ENCODE data around the gene CXCR2. TPM values are rescaled to one million over a fixed set of nuclear protein-coding genes. Genes with fewer than 3 reads are reported as not detected.

CXCR2 gene
- total RNA-seq, 2 donors from 2014 or later: 0.35 to 0.59 TPM

- no peaks in the 10 kb centered on the region for H3K27me3 ChIP-seq
- no peak overlapping the region for H3K4me3 ChIP-seq
- no peak overlapping the region for H3K27ac ChIP-seq
- TF ChIP-seq CTCF (IDR thresholded peaks at IDR 0.05): no peak
- no peaks in the 10 kb centered on the region for H3K9me3 ChIP-seq
- no peak for DNase-seq (ENCODE audit: low spot score)
- H3K4me1 ChIP-seq: no peaks in the 10 kb centered on the region
- H3K36me3 ChIP-seq: no peaks in the 10 kb centered on the region
These were observed 11.7 kb downstream of the CXCR2 start for GRCh38 chr2:218137514-218137913.

GRCh38 chr2:218138047-218138446, 12.2 kb downstream of the CXCR2 start:
- DNase-seq (ENCODE audit: low spot score): no peak
- no peaks in the 10 kb centered on the region for H3K9me3 ChIP-seq
- no peaks in the 10 kb centered on the region for H3K36me3 ChIP-seq
- H3K27ac ChIP-seq: no peak overlapping the region
- TF ChIP-seq CTCF (IDR thresholded peaks at IDR 0.05): no peak
- H3K27me3 ChIP-seq: no peaks in the 10 kb centered on the region
- no peak overlapping the region for H3K4me3 ChIP-seq
- H3K4me1 ChIP-seq: no peaks in the 10 kb centered on the region

DNA sequence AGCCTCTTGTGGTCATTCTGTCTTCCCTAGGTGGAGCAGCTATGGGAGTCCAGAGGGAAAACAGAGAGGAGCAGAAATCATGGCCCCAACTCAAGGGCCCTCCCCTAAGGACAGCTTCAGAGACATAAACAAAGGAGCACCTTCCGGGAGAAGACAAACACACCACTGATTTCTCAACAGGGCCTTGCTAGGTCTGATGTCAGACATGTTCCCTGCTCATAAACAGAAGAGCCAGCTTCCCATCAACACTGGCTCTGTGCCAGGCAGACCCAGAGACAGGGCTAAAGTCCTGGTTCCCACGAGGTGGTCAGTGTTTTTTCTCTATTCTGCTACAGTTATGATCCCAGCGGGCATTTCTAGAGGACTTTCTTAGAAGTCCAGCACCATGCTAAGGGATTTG, 19.3 kb downstream of the CXCR2 start:
- no peak for DNase-seq (ENCODE audit: low spot score)
- H3K27me3 ChIP-seq: no peaks in the 10 kb centered on the region
- H3K4me3 ChIP-seq: no peak overlapping the region
- no peaks in the 10 kb centered on the region for H3K36me3 ChIP-seq
- no peaks in the 10 kb centered on the region for H3K4me1 ChIP-seq
- H3K27ac ChIP-seq: no peak overlapping the region
- TF ChIP-seq CTCF (IDR thresholded peaks at IDR 0.05): no peak
- H3K9me3 ChIP-seq: no peaks in the 10 kb centered on the region

- no peaks in the 10 kb centered on the region for H3K36me3 ChIP-seq
- no peaks in the 10 kb centered on the region for H3K9me3 ChIP-seq
- H3K27ac ChIP-seq: no peak overlapping the region
- no peak for TF ChIP-seq CTCF (IDR thresholded peaks at IDR 0.05)
- no peak overlapping the region for H3K4me3 ChIP-seq
- no peak for DNase-seq (ENCODE audit: low spot score)
- no peaks in the 10 kb centered on the region for H3K4me1 ChIP-seq
- no peaks in the 10 kb centered on the region for H3K27me3 ChIP-seq
These were observed 20.2 kb downstream of the CXCR2 start for GRCh38 chr2:218146056-218146455.

DNA sequence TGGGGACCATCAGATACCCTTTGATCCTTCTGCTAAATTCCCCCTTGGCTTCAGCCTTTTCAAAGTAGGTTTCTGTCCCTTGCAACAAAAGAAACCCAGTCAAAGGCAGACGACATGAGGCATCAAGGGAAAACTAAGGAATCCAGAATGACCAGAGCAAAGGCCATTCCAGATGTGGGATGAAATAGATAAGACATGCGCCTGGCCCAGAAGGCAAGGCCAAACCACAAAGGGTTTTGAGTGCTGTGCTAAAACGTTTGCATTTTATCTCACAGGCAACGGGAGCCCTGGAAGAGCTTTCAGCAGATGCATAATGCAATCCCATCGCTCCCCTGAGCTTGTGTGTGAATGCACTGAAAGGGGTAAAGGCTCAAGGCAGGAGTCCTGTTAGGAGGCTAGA, 23.3 kb downstream of the CXCR2 start:
- H3K9me3 ChIP-seq: no peaks in the 10 kb centered on the region
- no peak for TF ChIP-seq CTCF (IDR thresholded peaks at IDR 0.05)
- H3K4me3 ChIP-seq: no peak overlapping the region
- no peaks in the 10 kb centered on the region for H3K27me3 ChIP-seq
- H3K27ac ChIP-seq: no peak overlapping the region
- H3K4me1 ChIP-seq: no peaks in the 10 kb centered on the region
- DNase-seq (ENCODE audit: low spot score): no peak
- no peaks in the 10 kb centered on the region for H3K36me3 ChIP-seq

- Histone ChIP-seq H3K4me3 (no peak overlapping the region), H3K27ac (no peak overlapping the region), H3K9me3 (no peaks in the 10 kb centered on the region), H3K36me3 (no peaks in the 10 kb centered on the region), H3K4me1 (no peaks in the 10 kb centered on the region), H3K27me3 (no peaks in the 10 kb centered on the region)
- no peak for DNase-seq (ENCODE audit: low spot score)
- no peak for TF ChIP-seq CTCF (IDR thresholded peaks at IDR 0.05)
These were observed 24.1 kb downstream of the CXCR2 start for GRCh38 chr2:218149848-218150440.

Measured in right atrium auricular region (tissue), 2 donors.